ENCODE data around the gene CHFR. TPM values are rescaled to one million over a fixed set of nuclear protein-coding genes. Genes with fewer than 3 reads are reported as not detected.
"Not testable (repeated sequence)": the region's sequence is repeated elsewhere in the genome, so short reads cannot be mapped to it uniquely, and the experiment has no call there.

Gene CHFR
- 23.2 TPM for total RNA-seq

GRCh38 chr12:132887513-132888351 is at the start of gene CHFR:
TSS of gene CHFR (minus strand) at chr12:132887605. CDS start at chr12:132887328, 277 bp downstream.
- DNase-seq = peak; percentile 99

GRCh38 chr12:132936921-132937320 is 49.5 kb upstream of the CHFR start:
- not testable (repeated sequence) for DNase-seq

GRCh38 chr12:132936163-132936562 is 48.8 kb upstream of the CHFR start:
- DNase-seq = no peak

GRCh38 chr12:132926415-132926833 is 39.0 kb upstream of the CHFR start:
- DNase-seq = no peak

- no peak for DNase-seq
These were observed 38.4 kb upstream of the CHFR start for GRCh38 chr12:132925597-132926414.

GRCh38 chr12:132924356-132924755 is 37.0 kb upstream of the CHFR start:
- DNase-seq = no peak

- no peak for DNase-seq
These were observed 36.0 kb upstream of the CHFR start for GRCh38 chr12:132923356-132923909.

- DNase-seq = no peak
These were observed 35.3 kb upstream of the CHFR start for GRCh38 chr12:132922676-132923075.

- no peak for DNase-seq
These were observed 34.3 kb upstream of the CHFR start for GRCh38 chr12:132921685-132922084.

GRCh38 chr12:132918680-132919079 is 31.3 kb upstream of the CHFR start:
- no peak for DNase-seq

- no peak for DNase-seq
These were observed 21.6 kb upstream of the CHFR start for GRCh38 chr12:132909030-132909368.

GRCh38 chr12:132908145-132909029 is 21.0 kb upstream of the CHFR start:
- DNase-seq = peak; percentile 98

- not testable (repeated sequence) for DNase-seq
These were observed 20.4 kb upstream of the CHFR start for GRCh38 chr12:132907789-132908144.

- DNase-seq = no peak
These were observed 19.8 kb upstream of the CHFR start for GRCh38 chr12:132907216-132907615.

GRCh38 chr12:132904718-132905328 is 17.4 kb upstream of the CHFR start:
- DNase-seq = peak; percentile 77

GRCh38 chr12:132899033-132899432 is 11.6 kb upstream of the CHFR start:
- no peak for DNase-seq

- DNase-seq = no peak
These were observed 1.4 kb upstream of the CHFR start for GRCh38 chr12:132888852-132889251.

- DNase-seq = peak; percentile 21
These were observed 602 bp downstream of the CHFR start for GRCh38 chr12:132886529-132887477.

GRCh38 chr12:132881818-132882217 is 5.6 kb downstream of the CHFR start:
- DNase-seq = no peak

GRCh38 chr12:132874620-132875019 is 12.8 kb downstream of the CHFR start:
- DNase-seq = not testable (repeated sequence)
